ENCODE measurements around the gene U2AF1L4.

GRCh38 chr19:35777961-35778360 is 32.7 kb upstream of the U2AF1L4 start:
- no peak for TF ChIP-seq POLR2A (IDR thresholded peaks at IDR 0.05; ENCODE audit: low read depth, low read length)
- TF ChIP-seq EZH2 (IDR thresholded peaks at IDR 0.05; ENCODE audit: borderline replicate concordance, low read depth, low read length, severe bottlenecking): no peak
- no peak for TF ChIP-seq CTCF (IDR thresholded peaks at IDR 0.05; ENCODE audit: extremely low read depth in 1 of 2, insufficient read depth in 1 of 2, low read depth in 1 of 2, low read length in 2 of 2)
- TF ChIP-seq GATA2 (IDR thresholded peaks at IDR 0.05; ENCODE audit: insufficient read depth, insufficient read length, low read depth, low read length): no peak
- TF ChIP-seq MYC (IDR thresholded peaks at IDR 0.05; ENCODE audit: low read depth, low read length): no peak
- TF ChIP-seq POLR2AphosphoS5 (IDR thresholded peaks at IDR 0.05; ENCODE audit: insufficient read depth, low read depth, low read length): no peak
